HG03095 (cell line): Measurements from ENCODE around the gene PNLIP.

Experiments
- ATAC-seq: cut with Tn5 transposase; IDR thresholded peaks from one replicate; pipeline ENCODE4 v1.9.1; 2021; ENCODE audit warnings: moderate library complexity; ENCODE audit not compliant: unreplicated experiment

PNLIP gene

GRCh38 chr10:116613471-116613870, 67.7 kb downstream of the PNLIP start:
- ATAC-seq, result no peak

- no peak for ATAC-seq
These were observed 69.1 kb downstream of the PNLIP start for GRCh38 chr10:116614796-116615195.

GRCh38 chr10:116615199-116615776, 69.6 kb downstream of the PNLIP start:
- ATAC-seq, result no peak
